ENCODE measurements around the gene ABI3BP. TPM values are rescaled to one million over a fixed set of nuclear protein-coding genes. Genes with fewer than 3 reads are reported as not detected.

ABI3BP gene
- total and polyA plus RNA-seq, 10 of the 15 experiments (the other 5 are each of a cell fraction or from before 2014, with no cell fraction given), result 0.03 to 0.42 (median 0.11) TPM; not detected in 4

- SMC1A ChIA-PET (ENCODE audit: uncharacterized antibody, unreplicated experiment), result interaction anchor here (0.8 to 1.5 kb wide), 2 partner anchors 9 to 10 kb away, joined by 3 to 4 read pairs; no protein-coding TSS in a partner anchor
- CTCF ChIA-PET, result no interaction called here
- ATAC-seq, result no peak; the same call in 2 of the 3 replicates
- WGBS (ENCODE audit: insufficient coverage, insufficient replicate concordance, low lambda C conversion rate, missing lambda C conversion rate), result 9% methylated on average over 6 of the region's 6 CpGs
- no peak overlapping the region for H3K4me2 ChIP-seq (ENCODE audit: control insufficient read depth, insufficient read depth)
- no peaks in the 10 kb centered on the region for H3K36me3 ChIP-seq (ENCODE audit: control insufficient read depth in 2 of 2, insufficient read depth in 2 of 2, low read length in 1 of 2)
- H3K9me3 ChIP-seq (replicated peaks; ENCODE audit: control insufficient read depth, insufficient read depth, low read length), result no peaks in the 10 kb centered on the region
- BruUV-seq (replicated peaks), result no TSS peak
- POLR2A ChIA-PET, result no interaction called here
- H3K9ac ChIP-seq (ENCODE audit: control insufficient read depth, insufficient read depth, low read length), result no peak overlapping the region
- no peak for DNase-seq (ENCODE audit: low read depth, low spot score)
- intact Hi-C loops (cut with micrococcal nuclease; ENCODE audit: unreplicated experiment), result no loop called here
- no peaks in the 10 kb centered on the region; a peak in 2 of 4 replicates for H3K27me3 ChIP-seq (replicated peaks in 1 of 2; ENCODE audit: control insufficient read depth in 2 of 2, insufficient read depth in 2 of 2, low read length in 1 of 2)
- in situ Hi-C loops (cut with MboI), result no loop called here
- TF ChIP-seq SIX5 (IDR thresholded peaks at IDR 0.05; ENCODE audit: low read depth, low read length, severe bottlenecking) (no peak), SPI1 (IDR thresholded peaks at IDR 0.05; ENCODE audit: borderline replicate concordance, insufficient read depth, low read depth, low read length) (no peak), SMC3 (IDR thresholded peaks at IDR 0.05; ENCODE audit: borderline replicate concordance, low read length) (no peak), KDM1A (IDR thresholded peaks at IDR 0.05; ENCODE audit: borderline replicate concordance) (no peak), ZBTB4 (CRISPR knock-in tag; IDR thresholded peaks at IDR 0.05) (no peak), RCOR1 (conservative IDR thresholded peaks at IDR 0.05; ENCODE audit: low read depth, low read length) (no peak), POLR2AphosphoS2 (IDR thresholded peaks at IDR 0.05; ENCODE audit: low read depth, low read length) (no peak), HDGF (IDR thresholded peaks at IDR 0.05) (no peak), ETV6 (conservative IDR thresholded peaks at IDR 0.05 in 1 of 2, IDR thresholded peaks at IDR 0.05 in 1 of 2; ENCODE audit: borderline replicate concordance in 1 of 2, low read depth in 1 of 2) (no peak), DPF2 (IDR thresholded peaks at IDR 0.05) (no peak), HDAC2 (IDR thresholded peaks at IDR 0.05) (no peak), POU2F2 (IDR thresholded peaks at IDR 0.05; ENCODE audit: borderline replicate concordance, low read depth, low read length) (no peak), MXI1 (IDR thresholded peaks at IDR 0.05; ENCODE audit: low read depth, low read length) (no peak), RAD21 (IDR thresholded peaks at IDR 0.05; ENCODE audit: insufficient read depth, low read depth, low read length) (no peak), SUZ12 (IDR thresholded peaks at IDR 0.05; ENCODE audit: unreplicated experiment) (no peak)
- TF ChIP-seq, protein P1, sequence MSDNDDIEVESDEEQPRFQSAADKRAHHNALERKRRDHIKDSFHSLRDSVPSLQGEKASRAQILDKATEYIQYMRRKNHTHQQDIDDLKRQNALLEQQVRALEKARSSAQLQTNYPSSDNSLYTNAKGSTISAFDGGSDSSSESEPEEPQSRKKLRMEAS (IDR thresholded peaks at IDR 0.05; ENCODE audit: low read depth, low read length), result no peak
- H3K27ac ChIP-seq (ENCODE audit: control insufficient read depth, insufficient read depth), result no peak overlapping the region
- RAD21 ChIA-PET (ENCODE audit: unreplicated experiment), result interaction anchor here (0.7 kb wide), 1 partner anchor 658 kb away, joined by 3 read pairs; no protein-coding TSS in a partner anchor
- no peaks in the 10 kb centered on the region for H3K79me2 ChIP-seq (ENCODE audit: control insufficient read depth, insufficient read depth, low read length)
- no peaks in the 10 kb centered on the region; the same call in 1 of the 2 replicates for H4K20me1 ChIP-seq (ENCODE audit: control insufficient read depth, insufficient read depth)
- no peaks in the 10 kb centered on the region for H3K4me1 ChIP-seq (ENCODE audit: control insufficient read depth, insufficient read depth, low read length)
- no peak for FAIRE-seq
- no peak overlapping the region for H3K4me3 ChIP-seq
- no peak overlapping the region for H2AFZ ChIP-seq (ENCODE audit: control insufficient read depth, low read depth, low read length)
Observed at GRCh38 chr3:100912571-100912970, 80.7 kb downstream of the ABI3BP start.
